HL-60 (cell line): ENCODE measurements around the gene EMP2.

Experiments
- DNase-seq, 2 experiments: peaks; one replicate each; pipeline ENCODE4 v3.0.0-alpha.2; 2010 to 2020; ENCODE audit warnings: low read depth in 1 of 2, low spot score in 1 of 2
- H3K27ac ChIP-seq: fragments of 250-450 bp; sonication (Bioruptor Pico); replicated peaks from 2 replicates; pipeline ENCODE4 v1.5.1; 2020; ENCODE audit warnings: mild to moderate bottlenecking, moderate library complexity
- H3K27me3 ChIP-seq: fragments of 250-450 bp; sonication (Bioruptor Pico); 2 replicates; pipeline ENCODE4 v1.5.1; 2021; ENCODE audit warnings: mild to moderate bottlenecking, moderate library complexity; ENCODE audit not compliant: insufficient read depth, poor library complexity, severe bottlenecking
- H3K4me3 ChIP-seq: replicated peaks from 2 replicates; pipeline ENCODE4 v1.5.1; 2011; ENCODE audit warnings: mild to moderate bottlenecking, control low read depth, low read length; ENCODE audit not compliant: insufficient read depth
- GABPA ChIP-seq: IDR thresholded peaks from 2 replicates; pipeline ENCODE4 v1.6.1; 2012; ENCODE audit warnings: low read depth
- POLR2AphosphoS5 ChIP-seq: IDR thresholded peaks from 2 replicates; pipeline ENCODE4 v1.6.1; 2012; ENCODE audit warnings: low read depth
- SPI1 ChIP-seq: IDR thresholded peaks from 2 replicates; pipeline ENCODE4 v1.6.1; 2012; ENCODE audit warnings: low read depth, mild to moderate bottlenecking, borderline replicate concordance
- TF ChIP-seq, protein P1 (sequence below): IDR thresholded peaks from one replicate; pipeline ENCODE4 v1.5.1; 2011; ENCODE audit warnings: low read length, control low read depth, inconsistent platforms; ENCODE audit not compliant: insufficient read depth
- TF ChIP-seq, protein P2 (sequence below): IDR thresholded peaks from 2 replicates; pipeline ENCODE4 v1.6.1; 2012; ENCODE audit warnings: low read depth; ENCODE audit not compliant: insufficient replicate concordance

Gene EMP2

DNA sequence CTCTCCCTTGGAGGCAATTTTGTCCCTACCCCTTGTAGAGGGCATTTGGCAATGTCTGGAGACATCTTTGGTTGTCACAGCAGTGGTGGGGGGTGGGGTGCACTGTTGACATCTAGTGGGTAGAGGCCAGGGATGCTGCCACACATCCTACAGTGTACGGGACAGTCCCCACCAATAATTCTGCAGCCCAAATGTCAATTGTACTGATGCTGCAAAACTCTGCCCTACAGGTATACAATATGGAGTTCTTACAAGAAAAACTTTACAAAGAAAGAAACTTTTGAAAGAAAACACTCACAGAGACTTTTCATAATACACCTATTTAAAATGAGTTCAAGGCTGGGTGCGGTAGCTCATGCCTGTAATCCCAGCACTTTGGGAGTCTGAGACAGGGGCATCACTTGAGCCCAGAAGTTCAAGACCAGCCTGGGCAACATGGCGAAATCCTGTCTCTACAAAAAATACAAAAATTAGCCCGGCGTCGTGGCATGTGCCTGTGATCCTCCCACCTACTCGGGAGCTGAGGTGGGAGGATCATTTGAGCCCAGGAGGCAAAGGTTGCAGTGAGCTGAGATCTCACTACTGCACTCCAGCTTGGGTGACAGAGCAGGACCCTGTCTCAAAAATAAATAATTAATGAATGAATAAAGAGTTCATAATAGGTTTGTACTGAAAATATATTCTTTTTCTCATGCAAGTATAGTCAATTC, 59.4 kb downstream of the EMP2 start:
- no peak for DNase-seq
- Histone ChIP-seq H3K27me3 (no peaks in the 10 kb centered on the region), H3K4me3 (no peak overlapping the region), H3K27ac (no peak overlapping the region)
- TF ChIP-seq, protein P1, sequence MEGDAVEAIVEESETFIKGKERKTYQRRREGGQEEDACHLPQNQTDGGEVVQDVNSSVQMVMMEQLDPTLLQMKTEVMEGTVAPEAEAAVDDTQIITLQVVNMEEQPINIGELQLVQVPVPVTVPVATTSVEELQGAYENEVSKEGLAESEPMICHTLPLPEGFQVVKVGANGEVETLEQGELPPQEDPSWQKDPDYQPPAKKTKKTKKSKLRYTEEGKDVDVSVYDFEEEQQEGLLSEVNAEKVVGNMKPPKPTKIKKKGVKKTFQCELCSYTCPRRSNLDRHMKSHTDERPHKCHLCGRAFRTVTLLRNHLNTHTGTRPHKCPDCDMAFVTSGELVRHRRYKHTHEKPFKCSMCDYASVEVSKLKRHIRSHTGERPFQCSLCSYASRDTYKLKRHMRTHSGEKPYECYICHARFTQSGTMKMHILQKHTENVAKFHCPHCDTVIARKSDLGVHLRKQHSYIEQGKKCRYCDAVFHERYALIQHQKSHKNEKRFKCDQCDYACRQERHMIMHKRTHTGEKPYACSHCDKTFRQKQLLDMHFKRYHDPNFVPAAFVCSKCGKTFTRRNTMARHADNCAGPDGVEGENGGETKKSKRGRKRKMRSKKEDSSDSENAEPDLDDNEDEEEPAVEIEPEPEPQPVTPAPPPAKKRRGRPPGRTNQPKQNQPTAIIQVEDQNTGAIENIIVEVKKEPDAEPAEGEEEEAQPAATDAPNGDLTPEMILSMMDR, result no peak
- no peak for TF ChIP-seq SPI1
- no peak for TF ChIP-seq GABPA
- TF ChIP-seq, protein P2, sequence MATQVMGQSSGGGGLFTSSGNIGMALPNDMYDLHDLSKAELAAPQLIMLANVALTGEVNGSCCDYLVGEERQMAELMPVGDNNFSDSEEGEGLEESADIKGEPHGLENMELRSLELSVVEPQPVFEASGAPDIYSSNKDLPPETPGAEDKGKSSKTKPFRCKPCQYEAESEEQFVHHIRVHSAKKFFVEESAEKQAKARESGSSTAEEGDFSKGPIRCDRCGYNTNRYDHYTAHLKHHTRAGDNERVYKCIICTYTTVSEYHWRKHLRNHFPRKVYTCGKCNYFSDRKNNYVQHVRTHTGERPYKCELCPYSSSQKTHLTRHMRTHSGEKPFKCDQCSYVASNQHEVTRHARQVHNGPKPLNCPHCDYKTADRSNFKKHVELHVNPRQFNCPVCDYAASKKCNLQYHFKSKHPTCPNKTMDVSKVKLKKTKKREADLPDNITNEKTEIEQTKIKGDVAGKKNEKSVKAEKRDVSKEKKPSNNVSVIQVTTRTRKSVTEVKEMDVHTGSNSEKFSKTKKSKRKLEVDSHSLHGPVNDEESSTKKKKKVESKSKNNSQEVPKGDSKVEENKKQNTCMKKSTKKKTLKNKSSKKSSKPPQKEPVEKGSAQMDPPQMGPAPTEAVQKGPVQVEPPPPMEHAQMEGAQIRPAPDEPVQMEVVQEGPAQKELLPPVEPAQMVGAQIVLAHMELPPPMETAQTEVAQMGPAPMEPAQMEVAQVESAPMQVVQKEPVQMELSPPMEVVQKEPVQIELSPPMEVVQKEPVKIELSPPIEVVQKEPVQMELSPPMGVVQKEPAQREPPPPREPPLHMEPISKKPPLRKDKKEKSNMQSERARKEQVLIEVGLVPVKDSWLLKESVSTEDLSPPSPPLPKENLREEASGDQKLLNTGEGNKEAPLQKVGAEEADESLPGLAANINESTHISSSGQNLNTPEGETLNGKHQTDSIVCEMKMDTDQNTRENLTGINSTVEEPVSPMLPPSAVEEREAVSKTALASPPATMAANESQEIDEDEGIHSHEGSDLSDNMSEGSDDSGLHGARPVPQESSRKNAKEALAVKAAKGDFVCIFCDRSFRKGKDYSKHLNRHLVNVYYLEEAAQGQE, result no peak
- TF ChIP-seq POLR2AphosphoS5, result no peak

DNA sequence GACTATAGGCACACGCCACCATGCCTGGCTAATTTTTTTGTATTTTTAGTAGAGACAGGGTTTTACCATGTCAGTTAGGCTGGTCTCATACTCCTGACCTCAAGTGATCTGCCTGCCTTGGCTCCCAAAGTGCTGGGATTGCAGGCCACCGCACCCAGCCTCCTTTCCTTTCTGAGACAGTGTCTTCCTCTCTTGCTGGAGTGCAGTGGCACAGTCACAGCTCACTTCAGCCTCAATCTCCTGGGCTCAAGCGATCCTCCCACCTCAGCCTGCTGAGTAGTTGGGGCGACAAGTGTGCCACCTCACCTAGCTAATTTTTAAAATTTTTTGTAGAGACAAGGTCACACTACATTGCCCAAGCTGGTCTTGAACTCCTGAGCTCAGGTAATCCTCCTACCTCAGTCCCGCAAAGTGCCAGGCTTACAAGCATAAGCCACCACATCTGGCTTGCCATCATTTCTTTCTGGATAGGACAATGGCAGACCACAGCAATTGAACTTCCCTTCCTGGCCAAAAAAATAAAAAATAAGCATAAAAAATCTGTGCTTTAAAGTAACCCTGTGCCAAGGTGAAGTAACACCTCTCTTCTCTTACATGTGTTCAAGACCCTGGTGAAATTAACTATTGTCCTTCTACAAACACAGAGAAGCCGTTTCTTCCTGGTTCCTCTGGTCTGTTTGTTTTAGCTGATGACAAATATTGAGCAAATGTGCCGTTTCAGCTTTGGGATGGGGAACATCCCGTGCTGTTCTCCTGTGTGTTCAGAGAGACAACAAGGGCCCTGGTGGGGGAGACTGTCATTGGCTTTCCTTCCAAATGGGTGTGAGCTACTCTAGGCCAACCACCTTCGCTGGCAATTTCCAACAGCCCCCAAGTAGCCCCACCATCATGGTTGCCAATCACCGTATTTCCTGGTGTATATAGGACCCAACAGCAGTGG, 60.2 kb downstream of the EMP2 start:
- DNase-seq, result no peak
- TF ChIP-seq, protein P2, result no peak
- TF ChIP-seq POLR2AphosphoS5 (no peak), SPI1 (no peak), GABPA (no peak)
- TF ChIP-seq, protein P1, result no peak
- Histone ChIP-seq H3K27me3 (no peaks in the 10 kb centered on the region), H3K27ac (no peak overlapping the region), H3K4me3 (no peak overlapping the region)

DNA sequence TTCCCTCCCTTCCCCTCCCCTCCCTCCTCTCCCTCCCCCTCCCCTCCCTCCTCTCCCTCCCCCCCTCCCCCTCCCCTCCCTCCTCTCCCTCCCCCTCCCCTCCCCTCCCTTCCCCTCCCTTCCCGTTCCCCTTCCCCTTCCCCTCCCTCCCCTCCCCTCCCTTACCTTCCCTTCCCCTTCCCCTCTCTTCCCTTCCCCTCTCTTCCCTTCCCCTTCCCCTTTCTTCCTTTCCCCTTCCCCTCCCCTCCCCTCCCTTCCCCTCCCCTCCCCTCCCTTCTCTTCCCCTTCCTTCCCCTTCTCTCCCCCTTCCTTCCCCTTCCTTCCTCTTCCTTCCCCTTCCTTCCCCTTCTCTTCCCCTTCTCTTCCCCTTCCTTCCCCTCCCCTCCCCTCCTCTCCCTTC, 61.1 kb downstream of the EMP2 start:
- TF ChIP-seq, protein P2, result no peak

More for the DNA sequence above, 61.1 kb downstream of the EMP2 start:
- H3K4me3 ChIP-seq, result no peak overlapping the region
- H3K27ac ChIP-seq, result no peak overlapping the region
- no peaks in the 10 kb centered on the region for H3K27me3 ChIP-seq
- DNase-seq, result peak in 1 of 2 experiments; percentile 49
